NCI-H146 (cell line): ENCODE data around the gene FNDC3A.

Source experiments
- DNase-seq: peaks from one replicate; lab custom pipeline; 2025; lab: John Stamatoyannopoulos, UW

FNDC3A gene

DNA sequence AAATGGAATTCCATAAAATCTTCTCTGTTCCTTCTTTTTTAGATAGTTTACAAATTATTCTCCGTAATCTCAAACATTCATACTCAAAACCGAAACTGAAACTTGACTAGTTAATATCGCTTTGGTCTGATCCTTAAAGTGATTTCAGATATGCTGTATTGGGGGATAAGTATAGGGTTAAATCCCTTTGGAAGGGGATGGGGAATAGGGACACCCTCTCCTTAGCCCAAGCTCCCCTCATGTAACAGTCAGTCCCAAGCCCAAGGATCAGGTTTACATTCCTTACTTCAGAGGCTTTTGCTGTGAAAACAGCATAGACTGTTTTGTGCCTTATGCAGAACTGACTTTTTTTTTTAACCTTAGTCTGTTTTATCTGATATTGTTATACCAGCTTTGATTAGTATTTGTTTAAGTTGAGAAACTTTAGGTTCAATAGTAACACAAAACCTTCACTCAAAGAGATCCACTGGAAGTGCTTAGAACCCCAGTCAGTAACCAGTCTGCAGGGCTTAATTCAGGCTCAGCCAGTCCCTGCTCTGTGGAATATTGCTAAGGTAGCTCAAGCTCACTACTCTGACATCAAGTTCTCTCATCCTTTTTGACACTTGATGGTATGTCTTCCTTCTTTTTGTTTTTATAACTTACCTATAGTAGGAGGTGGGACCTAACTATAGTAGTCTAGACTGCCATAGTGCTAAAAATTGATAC is 282.5 kb downstream of the FNDC3A start:
- no peak for DNase-seq
